Kidney epithelial cell (primary cell): ENCODE data around the gene POLE. TPM values are rescaled to one million over a fixed set of nuclear protein-coding genes. Genes with fewer than 3 reads are reported as not detected.

Source experiments
- DNase-seq: peaks from one replicate; pipeline ENCODE4 v3.0.0-alpha.2; 2010; ENCODE audit warnings: low read depth
- H3K27me3 ChIP-seq: 2 replicates; pipeline ENCODE4 v1.6.0; 2011; ENCODE audit warnings: low read length; ENCODE audit not compliant: control insufficient read depth, insufficient read depth
- H3K36me3 ChIP-seq: 2 replicates; pipeline ENCODE4 v1.5.1; 2011; ENCODE audit warnings: low read length; ENCODE audit not compliant: control insufficient read depth, insufficient read depth
- H3K4me3 ChIP-seq: 2 replicates; pipeline ENCODE4 v1.5.1; 2011; ENCODE audit warnings: low read depth, mild to moderate bottlenecking, control low read depth, low read length
- CTCF ChIP-seq: IDR thresholded peaks from 2 replicates; pipeline ENCODE4 v1.5.1; 2011; ENCODE audit warnings: mild to moderate bottlenecking, moderate library complexity, low read length, control low read depth, inconsistent platforms; ENCODE audit not compliant: insufficient read depth, poor library complexity, severe bottlenecking
- total RNA-seq: library from RNA; depleted of rRNA; stranded (reverse); fragments of >200 nt; gene quantifications from 2 replicates; pipeline ENCODE4 v1.2.3, GENCODE V29; 2015

The POLE gene
- total RNA-seq, 1 donor from 2014 or later, result 15.1 TPM

DNA sequence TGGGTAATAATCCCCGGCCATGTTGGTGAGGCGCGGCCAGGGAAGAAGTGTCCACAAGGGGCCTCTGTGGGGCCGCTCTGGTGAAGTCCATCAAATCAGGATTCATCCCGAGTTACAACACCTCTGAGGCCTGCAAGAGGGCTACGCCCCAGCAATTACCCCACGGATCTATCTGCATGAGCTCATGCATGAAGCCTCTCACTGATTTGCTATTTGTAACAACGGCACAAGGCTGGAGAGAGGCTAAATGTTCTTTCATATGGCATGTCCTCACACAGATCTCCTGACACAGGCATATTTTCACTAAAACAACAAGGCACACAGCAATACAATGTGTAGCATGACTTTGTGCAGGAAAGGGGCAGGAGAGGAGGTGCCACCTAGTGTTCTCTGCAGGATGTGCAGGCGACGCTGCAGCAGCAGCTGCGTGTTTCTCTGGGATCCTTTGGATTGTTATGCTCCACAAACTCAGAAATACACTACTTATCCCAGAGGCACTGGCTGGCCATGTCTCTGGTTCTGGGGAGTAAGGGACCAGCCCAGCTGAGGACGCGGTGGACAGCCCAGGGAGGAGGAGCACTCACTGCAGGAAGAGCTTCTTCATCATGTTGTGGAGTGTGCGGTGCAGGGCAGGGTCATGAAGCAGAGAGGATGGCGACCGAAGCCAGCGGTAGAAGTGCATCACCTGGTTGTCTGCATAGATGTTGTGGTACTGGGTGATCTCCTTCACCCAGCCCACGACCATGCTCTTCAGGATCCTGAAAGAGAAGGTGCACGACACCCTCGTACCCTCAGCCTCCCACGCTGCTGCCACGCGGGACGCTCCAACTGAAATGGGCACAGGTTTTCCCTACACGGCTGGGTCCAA lies 48.4 kb downstream of the POLE start:
- peaks cover 1% of the 10 kb centered on the region for H3K36me3 ChIP-seq
- peak; percentile 26 for DNase-seq
- no peak overlapping the region for H3K4me3 ChIP-seq
- no peaks in the 10 kb centered on the region for H3K27me3 ChIP-seq
- peak; percentile 69 for TF ChIP-seq CTCF

GRCh38 chr12:132637811-132638210 lies 49.3 kb downstream of the POLE start:
- no peak for TF ChIP-seq CTCF
- peaks cover 1% of the 10 kb centered on the region for H3K36me3 ChIP-seq
- no peaks in the 10 kb centered on the region for H3K27me3 ChIP-seq
- H3K4me3 ChIP-seq, result no peak overlapping the region
- DNase-seq, result no peak

DNA sequence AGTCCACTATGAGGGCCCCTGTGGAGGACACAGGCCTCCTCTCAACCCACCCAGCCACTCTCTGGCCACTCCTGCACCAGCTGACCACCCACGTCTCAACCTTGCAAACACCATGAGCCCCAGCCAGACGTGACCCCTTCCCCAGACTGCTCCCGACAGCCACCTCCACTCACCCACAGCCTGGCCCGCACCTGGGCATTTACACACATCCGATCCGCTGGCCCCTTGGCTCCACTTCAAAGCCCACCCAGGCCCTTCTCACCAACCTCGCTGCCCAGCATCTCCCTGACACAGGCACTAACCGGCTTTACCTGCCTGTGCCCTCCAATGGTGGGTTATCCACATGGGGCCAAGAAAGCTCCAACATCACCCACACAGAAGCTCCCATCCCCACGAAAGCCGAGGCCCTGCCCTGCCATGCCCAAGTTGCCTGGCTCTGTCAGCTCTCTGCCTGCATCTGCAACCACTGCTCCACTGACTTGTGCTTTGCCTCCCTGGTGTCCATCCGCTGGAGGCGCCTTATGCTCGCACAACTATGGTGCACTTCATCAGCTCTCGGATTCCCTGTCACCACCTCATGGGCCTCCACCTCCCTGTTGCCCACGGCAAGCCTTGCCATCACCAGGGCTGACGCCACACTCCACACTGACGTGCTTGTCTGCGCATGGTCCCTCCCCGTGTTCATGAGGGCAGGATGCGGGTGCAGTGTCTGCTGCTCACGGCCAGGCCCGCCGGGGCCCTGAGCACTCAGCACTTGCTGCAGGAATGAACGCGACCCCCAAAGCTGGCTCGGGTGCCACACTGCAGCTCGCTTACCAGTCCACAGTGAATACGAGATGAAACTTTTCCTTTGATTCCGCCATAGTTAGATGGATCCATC lies 51.8 kb downstream of the POLE start:
- H3K27me3 ChIP-seq, result no peaks in the 10 kb centered on the region
- no peak for TF ChIP-seq CTCF
- H3K36me3 ChIP-seq, result no peaks in the 10 kb centered on the region
- no peak overlapping the region for H3K4me3 ChIP-seq
- no peak for DNase-seq

DNA sequence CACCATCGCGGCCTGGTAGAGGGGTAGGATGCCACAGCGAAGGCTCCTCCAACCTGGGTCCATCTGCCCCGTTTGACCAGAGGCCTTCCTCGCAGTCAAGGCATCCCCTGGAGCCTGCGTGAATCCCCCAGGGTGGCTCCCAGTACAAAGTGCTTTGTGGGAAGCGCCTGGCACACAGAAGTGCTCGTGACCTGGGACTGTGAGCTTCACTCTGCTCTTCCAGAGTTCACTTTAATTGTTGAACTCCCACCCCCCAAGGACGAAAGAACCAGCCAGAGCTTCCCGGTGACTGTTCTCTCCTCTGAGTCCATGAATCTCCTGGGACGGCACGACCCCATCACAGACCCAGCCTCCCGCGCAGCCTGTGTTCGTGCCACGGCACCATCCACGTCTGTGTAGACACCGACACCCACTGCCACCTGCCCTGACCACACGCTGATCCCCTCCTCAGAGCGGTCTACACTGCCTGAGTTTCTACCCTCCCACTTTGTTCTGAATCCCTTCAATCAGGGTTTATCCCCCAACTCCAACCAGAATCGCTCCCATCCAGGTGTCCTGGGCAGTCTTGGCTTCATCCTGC lies 52.6 kb downstream of the POLE start:
- H3K36me3 ChIP-seq, result no peaks in the 10 kb centered on the region
- DNase-seq, result no peak
- H3K4me3 ChIP-seq, result no peak overlapping the region
- no peak for TF ChIP-seq CTCF
- no peaks in the 10 kb centered on the region for H3K27me3 ChIP-seq

- DNase-seq, result no peak
- Histone ChIP-seq H3K27me3 (no peaks in the 10 kb centered on the region), H3K36me3 (no peaks in the 10 kb centered on the region), H3K4me3 (no peak overlapping the region)
- TF ChIP-seq CTCF, result no peak
Measured at GRCh38 chr12:132633901-132634300, 53.2 kb downstream of the POLE start.
